GM18907 (cell line): Measurements from ENCODE around the gene RRAGA.
"Not testable (repeated sequence)": the region's sequence is repeated elsewhere in the genome, so short reads cannot be mapped to it uniquely, and the experiment has no call there.

Experiments
- ATAC-seq: cut with Tn5 transposase; IDR thresholded peaks from one replicate; pipeline ENCODE4 v1.9.1; 2021; ENCODE audit warnings: mild to moderate bottlenecking, moderate library complexity; ENCODE audit not compliant: unreplicated experiment

Gene RRAGA

DNA sequence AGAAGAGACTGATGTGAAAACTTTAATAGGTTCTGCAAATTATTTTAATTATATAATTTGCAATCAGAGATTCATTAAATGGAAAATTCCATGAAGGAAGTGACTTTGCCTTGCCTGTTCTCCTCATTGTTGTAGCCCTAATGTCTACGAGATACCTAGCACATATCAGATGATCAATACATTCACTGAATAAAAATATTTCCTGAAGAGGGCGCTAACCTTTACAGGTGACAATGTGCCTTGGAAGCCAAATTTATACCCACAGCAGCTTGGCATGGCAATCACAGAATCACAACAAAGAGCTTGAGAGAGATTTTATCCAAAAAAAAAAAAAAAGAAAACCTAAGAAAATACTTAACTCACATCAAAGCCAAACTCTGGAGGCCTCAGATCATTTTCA is 36.1 kb downstream of the RRAGA start:
- no peak for ATAC-seq

DNA sequence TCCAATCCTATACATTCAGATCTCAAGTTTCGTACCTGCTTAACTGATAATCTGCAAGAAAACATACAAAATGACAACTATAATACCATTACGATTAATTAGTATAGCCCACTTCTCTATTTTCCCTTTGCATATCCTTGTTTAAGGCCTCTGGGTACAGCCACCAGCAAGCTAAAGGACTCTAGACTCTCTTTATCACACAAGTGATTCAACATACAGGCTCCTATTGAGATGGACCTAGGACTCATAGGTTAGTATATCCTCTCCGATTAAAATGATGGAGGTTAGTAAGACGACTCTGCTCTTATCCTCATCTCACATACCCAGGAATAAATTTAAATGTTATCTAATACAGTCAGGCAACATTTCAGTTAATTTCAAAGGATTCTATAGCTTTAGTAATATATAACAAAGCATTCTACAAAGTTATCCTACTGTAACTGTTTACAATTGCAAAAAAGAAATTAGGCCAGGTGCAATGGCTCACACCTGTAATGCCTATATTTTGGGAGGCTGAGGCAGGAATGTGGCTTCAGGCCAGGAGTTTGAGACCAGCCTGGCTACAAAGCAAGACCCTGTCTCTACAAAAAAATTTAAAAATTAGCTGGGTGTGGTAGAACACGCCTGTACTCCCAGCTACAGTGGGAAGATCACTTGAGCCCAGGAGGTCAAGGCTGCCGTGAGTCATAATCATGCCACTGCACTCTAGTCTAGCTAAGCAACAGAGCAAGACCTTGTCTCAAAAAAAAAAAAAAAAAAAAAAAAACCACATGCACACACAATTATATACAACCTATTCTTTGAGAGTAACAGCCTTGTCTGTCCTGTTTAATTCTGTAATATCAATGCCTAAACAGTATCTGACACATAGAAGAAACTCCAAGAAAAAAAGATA is 38.1 kb downstream of the RRAGA start:
- no peak for ATAC-seq

DNA sequence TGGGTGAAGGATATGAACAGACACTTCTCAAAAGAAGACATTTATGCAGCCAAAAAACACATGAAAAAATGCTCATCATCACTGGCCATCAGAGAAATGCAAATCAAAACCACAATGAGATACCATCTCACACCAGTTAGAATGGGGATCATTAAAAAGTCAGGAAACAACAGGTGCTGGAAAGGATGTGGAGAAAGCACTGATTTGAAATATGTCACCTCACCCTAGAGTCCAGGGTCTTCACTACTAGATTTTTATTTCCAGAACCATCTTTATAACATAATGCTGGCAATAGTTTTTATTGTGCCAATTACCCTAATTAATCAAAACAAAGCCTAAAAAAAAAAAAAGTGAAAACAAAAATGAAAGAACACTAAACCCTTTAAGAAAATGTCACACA is 48.2 kb downstream of the RRAGA start:
- not testable (repeated sequence) for ATAC-seq
